Fibroblast of mammary gland (primary cell): Measurements from ENCODE around the gene LCA5.

Experiments
- DNase-seq: peaks from one replicate; pipeline ENCODE4 v3.0.0-alpha.2; 2010; ENCODE audit warnings: low read depth
- H3K4me3 ChIP-seq: 2 replicates; pipeline ENCODE4 v1.5.1; 2011; ENCODE audit warnings: low read depth, mild to moderate bottlenecking, low read length, moderate library complexity; ENCODE audit not compliant: control insufficient read depth
- CTCF ChIP-seq: conservative IDR thresholded peaks from 2 replicates; pipeline ENCODE4 v1.5.1; 2011; ENCODE audit warnings: low read depth, low read length, inconsistent platforms; ENCODE audit not compliant: control insufficient read depth, insufficient read depth

The LCA5 gene

GRCh38 chr6:79441192-79441591 lies 96.0 kb downstream of the LCA5 start:
- DNase-seq = no peak
- no peak overlapping the region for H3K4me3 ChIP-seq
- no peak for TF ChIP-seq CTCF

- H3K4me3 ChIP-seq = no peak overlapping the region
- TF ChIP-seq CTCF = no peak
- no peak for DNase-seq
Observed at GRCh38 chr6:79440598-79440997, 96.6 kb downstream of the LCA5 start.

- TF ChIP-seq CTCF = no peak
- H3K4me3 ChIP-seq = no peak overlapping the region
- peak; percentile 47 for DNase-seq
Observed at GRCh38 chr6:79438030-79438429, 99.2 kb downstream of the LCA5 start.

- no peak overlapping the region for H3K4me3 ChIP-seq
- no peak for DNase-seq
- no peak for TF ChIP-seq CTCF
Observed at GRCh38 chr6:79436241-79436640, 101.0 kb downstream of the LCA5 start.

- DNase-seq = no peak
- TF ChIP-seq CTCF = no peak
- no peak overlapping the region for H3K4me3 ChIP-seq
Observed at GRCh38 chr6:79435746-79436145, 101.5 kb downstream of the LCA5 start.
